ENCODE data around the gene CGB7. TPM values are rescaled to one million over a fixed set of nuclear protein-coding genes. Genes with fewer than 3 reads are reported as not detected.
"Not testable (repeated sequence)": the region's sequence is repeated elsewhere in the genome, so short reads cannot be mapped to it uniquely, and the experiment has no call there.

The CGB7 gene
- total RNA-seq, 1 donor, result 0.09 TPM

DNA sequence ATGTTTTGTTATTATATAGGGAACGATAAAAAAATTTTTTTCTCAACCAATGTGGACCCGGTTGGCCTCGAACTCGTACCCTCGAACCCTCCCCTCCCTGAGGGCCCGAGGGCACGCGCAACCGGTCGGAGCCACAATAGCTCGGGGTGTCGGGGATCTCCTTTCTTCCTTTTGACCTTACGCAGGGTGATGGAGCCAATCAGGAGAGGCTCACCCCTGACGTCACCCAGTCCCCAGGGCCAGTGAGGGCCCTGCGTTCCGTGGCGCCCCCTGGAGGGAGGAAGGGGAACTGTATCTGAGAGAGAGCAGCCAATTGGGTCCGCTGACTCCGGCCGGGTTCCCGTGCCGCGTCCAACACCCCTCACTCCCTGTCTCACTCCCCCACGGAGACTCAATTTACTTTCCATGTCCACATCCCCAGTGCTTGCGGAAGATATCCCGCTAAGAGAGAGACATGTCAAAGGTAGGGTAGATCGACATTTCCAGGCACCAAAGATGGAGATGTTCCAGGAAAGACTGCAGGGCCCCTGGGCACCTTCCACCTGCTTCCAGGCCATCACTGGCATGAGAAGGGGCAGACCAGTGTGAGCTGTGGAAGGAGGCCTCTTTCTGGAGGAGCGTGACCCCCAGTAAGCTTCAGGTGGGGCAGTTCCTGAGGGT is 25.8 kb downstream of the CGB7 start, which contains the start of gene CGB2:
Gene CGB2, plus strand, starts transcription at position 249 of the 660 bp plus-strand sequence. Its CDS starts 206 bp downstream, at position 455.
- TF ChIP-seq CTCF (IDR thresholded peaks at IDR 0.05; ENCODE audit: insufficient read depth, low read length), result peak; percentile 31
- not testable (repeated sequence) for H3K4me3 ChIP-seq (ENCODE audit: low read depth, low read length); DNase-seq (ENCODE audit: low read depth)

GRCh38 chr19:49030323-49030722 is 27.2 kb downstream of the CGB7 start:
- H3K4me3 ChIP-seq (ENCODE audit: low read depth, low read length); DNase-seq (ENCODE audit: low read depth): not testable (repeated sequence)

- DNase-seq (ENCODE audit: low read depth); H3K4me3 ChIP-seq (ENCODE audit: low read depth, low read length): not testable (repeated sequence)
These were observed 27.8 kb downstream of the CGB7 start for GRCh38 chr19:49029749-49030148.

DNA sequence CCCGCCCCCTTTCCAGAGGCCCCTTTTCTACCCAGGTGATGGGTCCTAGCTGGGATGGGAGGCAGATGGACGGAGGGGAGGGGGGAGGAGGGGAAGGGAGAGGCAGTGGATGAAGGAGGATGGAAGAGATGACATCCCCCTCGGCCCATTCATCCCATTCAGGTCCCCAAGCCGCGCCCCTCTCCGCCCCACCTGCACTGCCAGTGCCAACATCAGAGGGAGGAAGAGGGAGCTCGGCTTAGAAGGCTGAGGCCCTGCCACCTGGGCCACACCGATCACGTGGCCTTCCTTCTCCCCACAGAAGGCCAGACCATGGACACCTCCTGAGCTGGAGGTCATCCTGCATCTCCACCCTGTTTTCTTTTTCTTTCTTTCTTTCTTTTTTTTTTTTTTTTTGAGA is 28.9 kb downstream of the CGB7 start:
- not testable (repeated sequence) for H3K4me3 ChIP-seq (ENCODE audit: low read depth, low read length); DNase-seq (ENCODE audit: low read depth)

DNA sequence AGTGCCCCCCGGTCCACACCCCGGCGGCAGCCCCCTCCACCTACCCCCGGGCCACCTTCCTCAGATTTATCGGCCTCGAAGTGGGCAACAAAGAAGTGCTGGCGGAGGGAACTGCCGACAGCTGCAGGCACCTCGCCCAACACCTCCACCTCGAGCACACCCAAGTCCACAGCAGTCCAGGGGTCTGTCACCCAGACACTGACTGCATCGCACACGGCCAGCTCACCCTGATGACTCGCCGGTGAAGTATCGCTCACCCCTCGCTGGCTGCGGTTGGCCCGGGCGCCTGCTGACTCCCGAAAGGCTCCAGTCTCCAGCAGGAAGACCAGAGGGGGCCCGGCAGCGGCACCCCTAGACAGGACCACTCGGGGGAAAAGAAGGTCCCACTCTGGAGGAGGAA is 31.9 kb downstream of the CGB7 start:
- H3K4me3 ChIP-seq (ENCODE audit: low read depth, low read length); DNase-seq (ENCODE audit: low read depth): not testable (repeated sequence)

- DNase-seq (ENCODE audit: low read depth); H3K4me3 ChIP-seq (ENCODE audit: low read depth, low read length): not testable (repeated sequence)
These were observed 32.5 kb downstream of the CGB7 start for GRCh38 chr19:49025088-49025487.

DNA sequence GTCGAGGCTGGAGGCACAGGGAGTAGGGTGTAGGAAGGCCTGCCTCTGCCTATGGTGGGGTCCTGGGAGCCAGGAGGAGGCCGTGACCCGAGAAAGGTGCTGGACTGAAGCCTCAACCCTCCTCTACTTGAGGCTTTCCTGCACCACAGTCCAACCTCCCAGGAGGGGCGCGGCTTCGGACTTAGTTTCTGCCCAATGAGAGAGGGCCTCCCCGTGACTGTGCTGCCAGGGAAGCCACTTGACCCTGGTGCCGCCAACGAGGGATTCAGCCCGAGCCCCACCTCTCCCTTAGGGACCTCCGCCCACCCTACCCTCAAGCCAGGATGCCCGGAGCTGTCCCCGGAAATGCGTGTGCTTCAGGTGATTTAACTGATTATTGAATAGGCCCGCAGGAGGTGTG is 33.3 kb downstream of the CGB7 start, which contains the start of gene CGB3:
Gene CGB3, minus strand, starts transcription at position 101 of the 400 bp plus-strand sequence. CDS start 362 bp downstream, outside the sequence.
- not testable (repeated sequence) for H3K4me3 ChIP-seq (ENCODE audit: low read depth, low read length); DNase-seq (ENCODE audit: low read depth)

GRCh38 chr19:49022116-49022515 is 35.4 kb downstream of the CGB7 start:
- no peak for DNase-seq (ENCODE audit: low read depth)
- TF ChIP-seq CTCF (IDR thresholded peaks at IDR 0.05; ENCODE audit: insufficient read depth, low read length), result no peak

GRCh38 chr19:49020931-49021895 is 36.3 kb downstream of the CGB7 start:
- TF ChIP-seq CTCF (IDR thresholded peaks at IDR 0.05; ENCODE audit: insufficient read depth, low read length), result no peak
- no peak overlapping the region for H3K4me3 ChIP-seq (ENCODE audit: low read depth, low read length)
- DNase-seq (ENCODE audit: low read depth), result no peak

More at GRCh38 chr19:49022116-49022515, 35.4 kb downstream of the CGB7 start:
- no peak overlapping the region for H3K4me3 ChIP-seq (ENCODE audit: low read depth, low read length)

GRCh38 chr19:49020342-49020741 is 37.2 kb downstream of the CGB7 start:
- no peak overlapping the region for H3K4me3 ChIP-seq (ENCODE audit: low read depth, low read length)
- no peak for DNase-seq (ENCODE audit: low read depth)
- no peak for TF ChIP-seq CTCF (IDR thresholded peaks at IDR 0.05; ENCODE audit: insufficient read depth, low read length)

Measured in fibroblast of the aortic adventitia (primary cell).